Calu3 (cell line): ENCODE results near the gene LSAMP. TPM values are rescaled to one million over a fixed set of nuclear protein-coding genes. Genes with fewer than 3 reads are reported as not detected.

Source experiments
- BruUV-seq: library from RNA; stranded (reverse); fragments of 400-500 nt; replicated peaks from 2 replicates; lab custom pipeline; 2021; lab: Mats Ljungman, UMichigan
- CTCF ChIA-PET: fragments of 300-600 bp; sonication (Branson Sonifier 250); formaldehyde crosslinking; loops from one replicate; lab custom pipeline; 2022; ENCODE audit warnings: antibody characterized with exemption; lab: Charles Lee
- DNase-seq: peaks from one replicate; pipeline ENCODE4 v3.0.0; 2022
- H3K27ac Mint-ChIP-seq: one replicate; pipeline ENCODE4 v1.8.0; 2022; ENCODE audit warnings: mixed read lengths; ENCODE audit not compliant: unreplicated experiment
- H3K27me3 Mint-ChIP-seq: one replicate; pipeline ENCODE4 v1.8.0; 2022; ENCODE audit warnings: mixed read lengths; ENCODE audit not compliant: unreplicated experiment
- H3K36me3 Mint-ChIP-seq: one replicate; pipeline ENCODE4 v1.8.0; 2022; ENCODE audit warnings: mild to moderate bottlenecking, moderate library complexity, mixed read lengths; ENCODE audit not compliant: insufficient read depth, unreplicated experiment
- H3K4me1 Mint-ChIP-seq: one replicate; pipeline ENCODE4 v1.8.0; 2022; ENCODE audit warnings: mild to moderate bottlenecking, low read depth, mixed read lengths; ENCODE audit not compliant: unreplicated experiment
- H3K4me3 Mint-ChIP-seq: one replicate; pipeline ENCODE4 v1.8.0; 2022; ENCODE audit warnings: mild to moderate bottlenecking, low read depth, moderate library complexity, mixed read lengths; ENCODE audit not compliant: unreplicated experiment
- H3K9me3 Mint-ChIP-seq: one replicate; pipeline ENCODE4 v1.8.0; 2022; ENCODE audit warnings: low read depth, mixed read lengths; ENCODE audit not compliant: unreplicated experiment
- intact Hi-C: fragments of 100-400 bp; cut with micrococcal nuclease; formaldehyde crosslinking; loops from one replicate; pipeline ENCODE4 v1.10.0; 2022; ENCODE audit not compliant: unreplicated experiment
- total RNA-seq: library from RNA; stranded (reverse); gene quantifications from 2 replicates; pipeline ENCODE4 v1.2.3, GENCODE V29; 2022
- TF ChIP-seq, protein P1 (sequence below): fragments of 200-600 bp; IDR thresholded peaks from one replicate; pipeline ENCODE4 v1.8.0; 2022; ENCODE audit warnings: antibody characterized with exemption; ENCODE audit not compliant: unreplicated experiment

Gene LSAMP
- total RNA-seq, 1 experiment from 2014 or later, result 0.90 TPM

- H3K4me3 Mint-ChIP-seq, result no peak overlapping the region
- no peaks in the 10 kb centered on the region for H3K27me3 Mint-ChIP-seq
- CTCF ChIA-PET, result no interaction called here
- TF ChIP-seq, protein P1, sequence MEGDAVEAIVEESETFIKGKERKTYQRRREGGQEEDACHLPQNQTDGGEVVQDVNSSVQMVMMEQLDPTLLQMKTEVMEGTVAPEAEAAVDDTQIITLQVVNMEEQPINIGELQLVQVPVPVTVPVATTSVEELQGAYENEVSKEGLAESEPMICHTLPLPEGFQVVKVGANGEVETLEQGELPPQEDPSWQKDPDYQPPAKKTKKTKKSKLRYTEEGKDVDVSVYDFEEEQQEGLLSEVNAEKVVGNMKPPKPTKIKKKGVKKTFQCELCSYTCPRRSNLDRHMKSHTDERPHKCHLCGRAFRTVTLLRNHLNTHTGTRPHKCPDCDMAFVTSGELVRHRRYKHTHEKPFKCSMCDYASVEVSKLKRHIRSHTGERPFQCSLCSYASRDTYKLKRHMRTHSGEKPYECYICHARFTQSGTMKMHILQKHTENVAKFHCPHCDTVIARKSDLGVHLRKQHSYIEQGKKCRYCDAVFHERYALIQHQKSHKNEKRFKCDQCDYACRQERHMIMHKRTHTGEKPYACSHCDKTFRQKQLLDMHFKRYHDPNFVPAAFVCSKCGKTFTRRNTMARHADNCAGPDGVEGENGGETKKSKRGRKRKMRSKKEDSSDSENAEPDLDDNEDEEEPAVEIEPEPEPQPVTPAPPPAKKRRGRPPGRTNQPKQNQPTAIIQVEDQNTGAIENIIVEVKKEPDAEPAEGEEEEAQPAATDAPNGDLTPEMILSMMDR, result no peak
- DNase-seq, result no peak
- peaks cover 14% of the 10 kb centered on the region for H3K4me1 Mint-ChIP-seq
- intact Hi-C loops, result no loop called here
- no peaks in the 10 kb centered on the region for H3K9me3 Mint-ChIP-seq
- no peak overlapping the region for H3K27ac Mint-ChIP-seq
- H3K36me3 Mint-ChIP-seq, result no peaks in the 10 kb centered on the region
- BruUV-seq, result no TSS peak
Measured at GRCh38 chr3:115913069-115913686, 532.1 kb downstream of the LSAMP start.

DNA sequence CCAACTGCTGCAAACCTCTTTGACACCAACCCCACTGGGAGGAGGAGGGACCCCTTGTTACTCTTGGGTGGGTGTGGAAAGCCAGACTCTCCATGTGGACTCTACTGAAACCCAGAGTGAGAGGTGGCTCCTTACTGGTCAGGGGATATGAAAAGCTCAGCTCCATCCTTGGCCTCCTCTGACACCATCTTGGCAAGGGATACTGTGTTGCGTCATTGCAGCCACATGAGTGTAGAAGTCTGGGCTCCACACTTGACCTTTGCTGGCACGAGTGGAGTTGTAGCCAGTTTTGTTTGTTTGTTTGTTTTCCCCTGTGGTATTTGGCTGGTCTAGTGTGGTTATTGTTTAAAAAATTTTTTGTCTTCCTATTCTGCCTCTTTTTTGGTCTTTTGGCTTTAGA, 532.9 kb downstream of the LSAMP start:
- TF ChIP-seq, protein P1, result no peak
- DNase-seq, result no peak
- Mint-ChIP-seq H3K36me3 (no peaks in the 10 kb centered on the region), H3K9me3 (no peaks in the 10 kb centered on the region), H3K4me3 (no peak overlapping the region), H3K27me3 (no peaks in the 10 kb centered on the region), H3K4me1 (peaks cover 14% of the 10 kb centered on the region), H3K27ac (no peak overlapping the region)
- no TSS peak for BruUV-seq
- CTCF ChIA-PET, result no interaction called here
- intact Hi-C loops, result no loop called here

GRCh38 chr3:115905871-115906270, 539.4 kb downstream of the LSAMP start:
- intact Hi-C loops, result no loop called here

GRCh38 chr3:115903843-115904242, 541.4 kb downstream of the LSAMP start:
- TF ChIP-seq, protein P1, result no peak
- no peaks in the 10 kb centered on the region for H3K4me1 Mint-ChIP-seq
- DNase-seq, result no peak
- H3K4me3 Mint-ChIP-seq, result no peak overlapping the region
- no peak overlapping the region for H3K27ac Mint-ChIP-seq
- intact Hi-C loops, result no loop called here
- CTCF ChIA-PET, result no interaction called here
- no peaks in the 10 kb centered on the region for H3K9me3 Mint-ChIP-seq
- BruUV-seq, result no TSS peak
- no peaks in the 10 kb centered on the region for H3K36me3 Mint-ChIP-seq
- no peaks in the 10 kb centered on the region for H3K27me3 Mint-ChIP-seq

More at GRCh38 chr3:115905871-115906270, 539.4 kb downstream of the LSAMP start:
- H3K9me3 Mint-ChIP-seq, result no peaks in the 10 kb centered on the region
- H3K27ac Mint-ChIP-seq, result no peak overlapping the region
- DNase-seq, result no peak
- CTCF ChIA-PET, result no interaction called here
- no TSS peak for BruUV-seq
- H3K4me3 Mint-ChIP-seq, result no peak overlapping the region
- TF ChIP-seq, protein P1, result no peak
- no peaks in the 10 kb centered on the region for H3K36me3 Mint-ChIP-seq
- no peaks in the 10 kb centered on the region for H3K27me3 Mint-ChIP-seq
- H3K4me1 Mint-ChIP-seq, result no peaks in the 10 kb centered on the region
